A549 (cell line): ENCODE results near the gene CAMSAP1. TPM values are rescaled to one million over a fixed set of nuclear protein-coding genes. Genes with fewer than 3 reads are reported as not detected.

ENCODE experiments used
- ATAC-seq, 2 experiments: fragments of 200-7000 bp in 1 of 2; fragments of >200 bp in 1 of 2; cut with Nextera tagmentation in 1 of 2; cut with Tn5 transposase in 1 of 2; 3 replicates each; pipeline versions ENCODE4 v1.8.0 to v1.9.1; 2018 to 2020; ENCODE audit warnings: mild to moderate bottlenecking in 1 of 2, moderate library complexity in 1 of 2
- CTCF ChIA-PET: fragments of 300-600 bp; sonication (Branson Sonifier 250); formaldehyde crosslinking; extraction: SDS; loops from one replicate; lab custom pipeline; 2021; ENCODE audit warnings: antibody characterized with exemption, inconsistent platforms; lab: Yijun Ruan, JAX
- POLR2A ChIA-PET: fragments of 350-600 bp; formaldehyde crosslinking; extraction: SDS; loops from one replicate; lab custom pipeline; 2021; ENCODE audit warnings: antibody characterized with exemption, inconsistent platforms; lab: Yijun Ruan, JAX
- DNase-seq, 2 experiments: peaks; one replicate each; pipeline versions ENCODE4 v3.0.0 to v3.0.0-alpha.2; 2011 to 2016; ENCODE audit warnings: low read depth in 1 of 2, low spot score in 1 of 2
- FAIRE-seq: peaks from 2 replicates; lab custom pipeline; 2011; peaks lifted over from hg19 to GRCh38; lab: Jason Lieb, UNC
- H3K27ac ChIP-seq, 2 experiments: fragments of >200 bp; sonication (Bioruptor Twin); formaldehyde crosslinking; 3 replicates each; pipeline ENCODE4 v1.5.1; 2016 to 2017
- H3K4me1 ChIP-seq: fragments of >200 bp; sonication (Bioruptor Twin); formaldehyde crosslinking; 3 replicates; pipeline ENCODE4 v1.6.1; 2016
- H3K4me2 ChIP-seq: fragments of >200 bp; sonication (Bioruptor Twin); formaldehyde crosslinking; 3 replicates; pipeline ENCODE4 v1.6.1; 2016
- H3K4me3 ChIP-seq: fragments of >200 bp; sonication (Bioruptor Twin); formaldehyde crosslinking; 3 replicates; pipeline ENCODE4 v1.5.1; 2016
- H3K9me3 ChIP-seq: fragments of >200 bp; sonication (Bioruptor Twin); formaldehyde crosslinking; 3 replicates; pipeline ENCODE4 v1.6.1; 2016
- BCL3 ChIP-seq: fragments of >200 bp; sonication (Bioruptor Twin); formaldehyde crosslinking; IDR thresholded peaks from 3 replicates; pipeline ENCODE4 v1.6.1; 2016
- BHLHE40 ChIP-seq: IDR thresholded peaks from 2 replicates; pipeline ENCODE4 v1.6.1; 2012; ENCODE audit warnings: low read depth, low read length, inconsistent platforms
- CBX2 ChIP-seq: fragments of 200-600 bp; sonication (generic); IDR thresholded peaks from 2 replicates; pipeline ENCODE4 v1.6.1; 2016; ENCODE audit warnings: low read depth, mild to moderate bottlenecking, borderline replicate concordance
- CBX8 ChIP-seq: fragments of 200-600 bp; sonication (generic); IDR thresholded peaks from 2 replicates; pipeline ENCODE4 v1.6.1; 2016
- CTCF ChIP-seq: fragments of >200 bp; sonication (Bioruptor Twin); formaldehyde crosslinking; IDR thresholded peaks from 3 replicates; pipeline ENCODE4 v1.5.1; 2016
- E2F6 ChIP-seq: IDR thresholded peaks from 2 replicates; pipeline ENCODE4 v1.6.1; 2012; ENCODE audit warnings: low read depth, borderline replicate concordance
- EHMT2 ChIP-seq: fragments of 200-600 bp; sonication (generic); IDR thresholded peaks from 2 replicates; pipeline ENCODE4 v1.6.1; 2016; ENCODE audit warnings: antibody characterized with exemption, low read depth, mild to moderate bottlenecking, moderate library complexity
- ELK1 ChIP-seq: fragments of 150-350 bp; IDR thresholded peaks from 2 replicates; pipeline ENCODE4 v1.6.1; 2014; ENCODE audit warnings: low read depth, mild to moderate bottlenecking, low read length
- ESRRA ChIP-seq: fragments of 150-350 bp; IDR thresholded peaks from 2 replicates; pipeline ENCODE4 v1.6.1; 2014; ENCODE audit warnings: mild to moderate bottlenecking, low read length, borderline replicate concordance
- HEYL ChIP-seq: fragments of 250-450 bp; sonication (Bioruptor Pico); IDR thresholded peaks from 2 replicates; pipeline ENCODE4 v1.8.0; 2021; ENCODE audit warnings: mild to moderate bottlenecking, moderate library complexity
- HOXA7 ChIP-seq: fragments of 250-450 bp; sonication (Bioruptor Pico); IDR thresholded peaks from 2 replicates; pipeline ENCODE4 v1.5.0; 2020; ENCODE audit warnings: mild to moderate bottlenecking, moderate library complexity
- JUNB ChIP-seq: fragments of >200 bp; sonication (Bioruptor Twin); formaldehyde crosslinking; IDR thresholded peaks from 2 replicates; pipeline ENCODE4 v1.6.1; 2016
- KDM5A ChIP-seq: fragments of 200-600 bp; sonication (generic); IDR thresholded peaks from 2 replicates; pipeline ENCODE4 v1.6.1; 2016; ENCODE audit warnings: antibody characterized with exemption, mild to moderate bottlenecking
- MAFK ChIP-seq: fragments of 450-650 bp; IDR thresholded peaks from 2 replicates; pipeline ENCODE4 v1.6.1; 2014; ENCODE audit not compliant: partially characterized antibody
- MAZ ChIP-seq: fragments of 150-350 bp; IDR thresholded peaks from 2 replicates; pipeline ENCODE4 v1.6.1; 2014; ENCODE audit warnings: antibody characterized with exemption, low read depth, low read length, borderline replicate concordance
- MYC ChIP-seq: IDR thresholded peaks from 2 replicates; pipeline ENCODE4 v1.6.1; 2012; ENCODE audit warnings: mild to moderate bottlenecking, inconsistent platforms, low read length, improper control_type of control experiment, borderline replicate concordance
- NFE2L2 ChIP-seq: fragments of 150-350 bp; conservative IDR thresholded peaks from 2 replicates; pipeline ENCODE4 v1.6.1; 2014; ENCODE audit warnings: low read length
- POLR2AphosphoS2 ChIP-seq: conservative IDR thresholded peaks from 2 replicates; pipeline ENCODE4 v1.6.1; 2012; ENCODE audit warnings: low read length, improper control_type of control experiment, inconsistent platforms
- RARB ChIP-seq: fragments of 250-450 bp; sonication (Bioruptor Pico); IDR thresholded peaks from 2 replicates; pipeline ENCODE4 v1.8.0; 2021; ENCODE audit warnings: mild to moderate bottlenecking, moderate library complexity
- RCOR1 ChIP-seq: fragments of 150-350 bp; IDR thresholded peaks from 2 replicates; pipeline ENCODE4 v1.6.1; 2014; ENCODE audit warnings: antibody characterized with exemption, low read length, low read depth
- SREBF2 ChIP-seq: fragments of 450-650 bp; IDR thresholded peaks from 2 replicates; pipeline ENCODE4 v1.6.1; 2014; ENCODE audit warnings: mild to moderate bottlenecking, moderate library complexity
- ZSCAN20 ChIP-seq: fragments of 250-450 bp; sonication (Bioruptor Pico); IDR thresholded peaks from 2 replicates; pipeline ENCODE4 v1.8.0; 2022; ENCODE audit warnings: mild to moderate bottlenecking, moderate library complexity
- WGBS: methylation state at CpG from one replicate; pipeline ENCODE4 v1.1.6; 2017; ENCODE audit errors: missing lambda C conversion rate; 5-methylcytosine and 5-hydroxymethylcytosine counted together
- polyA plus RNA-seq, 4 experiments: library from polyadenylated mRNA; depleted of rRNA in 3 of 4; stranded (reverse); fragments of >200 nt; fragmentation: RNase III in 1 of 4; extraction: RNeasy Plus Mini Kit Qiagen cat#74134 plus additional on column Dnase treatment in 1 of 4; gene quantifications; 2 replicates in 3 of 4; 3 replicates in 1 of 4; pipeline ENCODE4 v1.2.3, GENCODE V29; 2011 to 2017
- TF ChIP-seq, protein P1 (sequence below): IDR thresholded peaks from 2 replicates; pipeline ENCODE4 v1.6.1; 2012
- TF ChIP-seq, protein P2 (sequence below): fragments of 450-650 bp; IDR thresholded peaks from 2 replicates; pipeline ENCODE4 v1.6.1; 2014; ENCODE audit warnings: antibody characterized with exemption
- TF ChIP-seq, protein P3 (sequence below): fragments of 250-450 bp; sonication (Bioruptor Pico); IDR thresholded peaks from 2 replicates; pipeline ENCODE4 v1.5.0; 2020; ENCODE audit warnings: low read depth, mild to moderate bottlenecking, moderate library complexity

CAMSAP1 gene
- polyA plus RNA-seq, 2 of the 4 experiments (the other 2 are of a cell fraction) = 8.6 to 15.0 TPM

- ATAC-seq (no peak), FAIRE-seq (no peak), DNase-seq (no peak)
- no peak overlapping the region for H3K4me2 ChIP-seq
- POLR2A ChIA-PET = no interaction called here
- CTCF ChIA-PET = interaction anchor here (0.6 to 1.1 kb wide), 2 partner anchors 22 to 192 kb away, joined by 3 to 4 read pairs; no protein-coding TSS in a partner anchor
- 64% methylated on average over 4 of the region's 4 CpGs for whole genome bisulfite sequencing
- no peaks in the 10 kb centered on the region for H3K9me3 ChIP-seq
- no peak overlapping the region for H3K4me3 ChIP-seq
- no peak for TF ChIP-seq KDM5A
- no peak for TF ChIP-seq JUNB
- TF ChIP-seq RARB (CRISPR knock-in tag) = no peak
- no peak for TF ChIP-seq ZSCAN20 (CRISPR knock-in tag)
- TF ChIP-seq ESRRA = no peak
- TF ChIP-seq ELK1 = no peak
- TF ChIP-seq RCOR1 = no peak
- TF ChIP-seq HOXA7 (CRISPR knock-in tag) = no peak
- TF ChIP-seq E2F6 = no peak
- TF ChIP-seq, protein P1, sequence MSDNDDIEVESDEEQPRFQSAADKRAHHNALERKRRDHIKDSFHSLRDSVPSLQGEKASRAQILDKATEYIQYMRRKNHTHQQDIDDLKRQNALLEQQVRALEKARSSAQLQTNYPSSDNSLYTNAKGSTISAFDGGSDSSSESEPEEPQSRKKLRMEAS = no peak
- TF ChIP-seq, protein P2, sequence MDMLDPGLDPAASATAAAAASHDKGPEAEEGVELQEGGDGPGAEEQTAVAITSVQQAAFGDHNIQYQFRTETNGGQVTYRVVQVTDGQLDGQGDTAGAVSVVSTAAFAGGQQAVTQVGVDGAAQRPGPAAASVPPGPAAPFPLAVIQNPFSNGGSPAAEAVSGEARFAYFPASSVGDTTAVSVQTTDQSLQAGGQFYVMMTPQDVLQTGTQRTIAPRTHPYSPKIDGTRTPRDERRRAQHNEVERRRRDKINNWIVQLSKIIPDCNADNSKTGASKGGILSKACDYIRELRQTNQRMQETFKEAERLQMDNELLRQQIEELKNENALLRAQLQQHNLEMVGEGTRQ = no peak
- no peak for TF ChIP-seq MAFK
- TF ChIP-seq CBX8 = no peak
- no peak for TF ChIP-seq CTCF
- peaks cover 5% of the 10 kb centered on the region; the same call in 2 of the 3 replicates for H3K4me1 ChIP-seq
- no peak overlapping the region for H3K27ac ChIP-seq
These were observed 112.0 kb downstream of the CAMSAP1 start for GRCh38 chr9:135795391-135795790.

- ChIA-PET CTCF (interaction anchor here (1.4 to 1.6 kb wide), 3 partner anchors 10 to 328 kb away, joined by 3 to 4 read pairs (median 3); no protein-coding TSS in a partner anchor), POLR2A (no interaction called here)
- no peak overlapping the region for H3K27ac ChIP-seq
- DNase-seq = no peak
- no peaks in the 10 kb centered on the region for H3K9me3 ChIP-seq
- FAIRE-seq = no peak
- H3K4me3 ChIP-seq = no peak overlapping the region
- ATAC-seq = no peak
- TF ChIP-seq SREBF2 = no peak
- TF ChIP-seq, protein P3, sequence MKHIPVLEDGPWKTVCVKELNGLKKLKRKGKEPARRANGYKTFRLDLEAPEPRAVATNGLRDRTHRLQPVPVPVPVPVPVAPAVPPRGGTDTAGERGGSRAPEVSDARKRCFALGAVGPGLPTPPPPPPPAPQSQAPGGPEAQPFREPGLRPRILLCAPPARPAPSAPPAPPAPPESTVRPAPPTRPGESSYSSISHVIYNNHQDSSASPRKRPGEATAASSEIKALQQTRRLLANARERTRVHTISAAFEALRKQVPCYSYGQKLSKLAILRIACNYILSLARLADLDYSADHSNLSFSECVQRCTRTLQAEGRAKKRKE (CRISPR knock-in tag) = no peak
- no peak overlapping the region for H3K4me2 ChIP-seq
- peaks cover 5% of the 10 kb centered on the region; the same call in 2 of the 3 replicates for H3K4me1 ChIP-seq
- WGBS = 48% methylated on average over 9 of the region's 15 CpGs
These were observed 112.9 kb downstream of the CAMSAP1 start for GRCh38 chr9:135794361-135794885.

DNA sequence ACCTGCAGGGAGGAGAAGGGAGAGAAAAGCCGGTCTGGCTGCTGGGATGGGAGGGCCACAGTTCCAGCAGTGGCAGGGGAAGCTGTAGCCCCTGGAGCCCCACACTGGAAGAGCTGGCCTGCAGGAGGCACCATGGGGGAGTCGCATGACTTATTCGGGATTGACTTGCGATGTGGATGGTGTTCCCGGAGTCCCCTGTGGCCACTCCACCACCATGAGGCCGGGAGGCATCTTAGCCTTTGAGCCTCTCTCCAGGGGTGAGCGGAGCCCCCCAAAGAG is 113.3 kb downstream of the CAMSAP1 start:
- CTCF ChIA-PET = interaction anchor here (0.8 to 1.6 kb wide), 5 partner anchors 10 to 329 kb away, joined by 3 to 4 read pairs (median 3); no protein-coding TSS in a partner anchor
- FAIRE-seq = no peak
- POLR2A ChIA-PET = no interaction called here
- Histone ChIP-seq H3K4me3 (no peak overlapping the region), H3K9me3 (no peaks in the 10 kb centered on the region), H3K27ac (no peak overlapping the region), H3K4me2 (no peak overlapping the region), H3K4me1 (peaks cover 5% of the 10 kb centered on the region; the same call in 2 of the 3 replicates)
- no peak for ATAC-seq
- no peak for DNase-seq
- WGBS = 53% methylated on average over 7 of the region's 7 CpGs
- TF ChIP-seq CTCF (no peak), EHMT2 (no peak), POLR2AphosphoS2 (no peak), BCL3 (no peak), SREBF2 (no peak), NFE2L2 (no peak), MAZ (no peak), MYC (no peak), CBX2 (no peak), BHLHE40 (no peak), HEYL (no peak)
